Trophoblast cell (in vitro differentiated cells and primary cell): ENCODE results near the gene KLHL15. TPM values are rescaled to one million over a fixed set of nuclear protein-coding genes. Genes with fewer than 3 reads are reported as not detected.

Source experiments
- DNase-seq, 2 donors: peaks; one replicate each; pipeline ENCODE4 v3.0.0-alpha.2; 2016
- H2AFZ ChIP-seq: 2 replicates; pipeline ENCODE4 v1.6.1; 2013; ENCODE audit warnings: low read length, moderate library complexity, mild to moderate bottlenecking; ENCODE audit not compliant: insufficient read depth, poor library complexity
- H2AK5ac ChIP-seq: 2 replicates; pipeline ENCODE4 v1.6.1; 2013; ENCODE audit warnings: mild to moderate bottlenecking, low read length
- H2BK120ac ChIP-seq: 2 replicates; pipeline ENCODE4 v1.6.1; 2013; ENCODE audit warnings: low read length, mild to moderate bottlenecking, moderate library complexity; ENCODE audit not compliant: insufficient read depth, poor library complexity
- H2BK12ac ChIP-seq: 2 replicates; pipeline ENCODE4 v1.6.1; 2013; ENCODE audit warnings: mild to moderate bottlenecking, low read length, moderate library complexity
- H2BK5ac ChIP-seq: 2 replicates; pipeline ENCODE4 v1.6.1; 2013; ENCODE audit warnings: low read length, low read depth, moderate library complexity, mild to moderate bottlenecking; ENCODE audit not compliant: poor library complexity
- H3K14ac ChIP-seq: 2 replicates; pipeline ENCODE4 v1.6.1; 2013; ENCODE audit warnings: mild to moderate bottlenecking, low read length
- H3K18ac ChIP-seq: 2 replicates; pipeline ENCODE4 v1.6.1; 2013; ENCODE audit warnings: mild to moderate bottlenecking, low read length
- H3K23ac ChIP-seq: 2 replicates; pipeline ENCODE4 v1.6.1; 2013; ENCODE audit warnings: low read length
- H3K27ac ChIP-seq: 2 replicates; pipeline ENCODE4 v1.5.1; 2013; ENCODE audit warnings: low read depth, mild to moderate bottlenecking, inconsistent platforms, low read length, moderate library complexity
- H3K27me3 ChIP-seq: 2 replicates; pipeline ENCODE4 v1.6.1; 2013; ENCODE audit warnings: inconsistent platforms, mild to moderate bottlenecking, low read length, moderate library complexity; ENCODE audit not compliant: insufficient read depth
- H3K36me3 ChIP-seq, 2 experiments: 1 replicate in 1 of 2; 2 replicates in 1 of 2; pipeline ENCODE4 v1.6.1; 2013; ENCODE audit warnings: low read length in 2 of 2, mild to moderate bottlenecking in 2 of 2, moderate library complexity in 1 of 2; ENCODE audit not compliant: insufficient read depth in 2 of 2, control insufficient read depth in 1 of 2
- H3K4ac ChIP-seq: 2 replicates; pipeline ENCODE4 v1.6.1; 2013; ENCODE audit warnings: low read depth, mild to moderate bottlenecking, low read length, moderate library complexity
- H3K4me1 ChIP-seq, 2 experiments: 1 replicate in 1 of 2; 2 replicates in 1 of 2; pipeline ENCODE4 v1.6.1; 2013; ENCODE audit warnings: low read length in 2 of 2, mild to moderate bottlenecking in 2 of 2, moderate library complexity in 1 of 2; ENCODE audit not compliant: insufficient read depth in 2 of 2, control insufficient read depth in 1 of 2
- H3K4me2 ChIP-seq: 2 replicates; pipeline ENCODE4 v1.6.1; 2013; ENCODE audit warnings: inconsistent platforms, mild to moderate bottlenecking, low read length, moderate library complexity
- H3K4me3 ChIP-seq: 2 replicates; pipeline ENCODE4 v1.5.1; 2013; ENCODE audit warnings: mild to moderate bottlenecking, low read depth, low read length, inconsistent platforms
- H3K79me1 ChIP-seq: one replicate; pipeline ENCODE4 v1.6.1; 2013; ENCODE audit warnings: low read length
- H3K79me2 ChIP-seq: 2 replicates; pipeline ENCODE4 v1.6.1; 2013; ENCODE audit warnings: low read length, mild to moderate bottlenecking; ENCODE audit not compliant: control insufficient read depth, insufficient read depth, poor library complexity
- H3K9ac ChIP-seq: 2 replicates; pipeline ENCODE4 v1.6.1; 2013; ENCODE audit warnings: mild to moderate bottlenecking, low read length
- H3K9me3 ChIP-seq: 2 replicates; pipeline ENCODE4 v1.6.1; 2013; ENCODE audit warnings: low read depth, mild to moderate bottlenecking, control low read depth, inconsistent platforms, low read length; ENCODE audit not compliant: insufficient read depth
- H4K12ac ChIP-seq: 2 replicates; pipeline ENCODE4 v1.6.1; 2013; ENCODE audit warnings: low read depth, mild to moderate bottlenecking, low read length, moderate library complexity
- H4K8ac ChIP-seq: 2 replicates; pipeline ENCODE4 v1.6.1; 2013; ENCODE audit warnings: low read depth, mild to moderate bottlenecking, low read length, moderate library complexity
- H4K91ac ChIP-seq: one replicate; pipeline ENCODE4 v1.6.1; 2013; ENCODE audit warnings: low read depth, mild to moderate bottlenecking, low read length, moderate library complexity
- WGBS: extraction: QIAGEN DNeasy Blood & Tissue Kit; methylation state at CpG from one replicate; pipeline ENCODE4 v1.1.7; 2013; ENCODE audit warnings: missing lambda C conversion rate; ENCODE audit not compliant: insufficient read length, insufficient coverage; ENCODE audit errors: extremely low coverage; 5-methylcytosine and 5-hydroxymethylcytosine counted together
- polyA plus RNA-seq: library from polyadenylated mRNA; stranded (reverse); fragments of 200-250 nt; gene quantifications from 2 replicates; pipeline ENCODE4 v1.2.3, GENCODE V29; 2013

KLHL15 gene
- polyA plus RNA-seq: 3.2 and 3.6 TPM in 2 replicates

GRCh38 chrX:24027086-24027485 is at the start of gene KLHL15:
Gene KLHL15, minus strand, starts transcription at chrX:24027186. Its CDS starts 20,493 bp downstream, at chrX:24006693.
- H4K8ac ChIP-seq: peak within 1 kb of the TSS; percentile 94
- H2AK5ac ChIP-seq: no peak within 1 kb of the TSS
- H3K23ac ChIP-seq: no peak within 1 kb of the TSS
- no peaks in the 10 kb centered on the region for H3K4me1 ChIP-seq
- no peak within 1 kb of the TSS for H3K4me3 ChIP-seq
- peaks cover 7% of the 10 kb centered on the region for H3K79me2 ChIP-seq
- H3K4ac ChIP-seq: no peak within 1 kb of the TSS
- no peak within 1 kb of the TSS for H2BK120ac ChIP-seq
- peak within 1 kb of the TSS; percentile 93 for H3K27ac ChIP-seq
- no CpG with 5 or more reads among the region's 7 CpGs for WGBS
- H3K27me3 ChIP-seq: no peaks in the 10 kb centered on the region
- H3K9ac ChIP-seq: peak within 1 kb of the TSS; percentile 80
- H4K12ac ChIP-seq: peak within 1 kb of the TSS; percentile 98
- H3K9me3 ChIP-seq: no peaks in the 10 kb centered on the region
- H2BK5ac ChIP-seq: no peak within 1 kb of the TSS
- no peak within 1 kb of the TSS for H2AFZ ChIP-seq
- no peak within 1 kb of the TSS for H3K18ac ChIP-seq
- peak within 1 kb of the TSS; percentile 70 for H3K4me2 ChIP-seq
- H3K79me1 ChIP-seq: peaks cover 10% of the 10 kb centered on the region
- no peak within 1 kb of the TSS for H4K91ac ChIP-seq
- H2BK12ac ChIP-seq: no peak within 1 kb of the TSS
- H3K14ac ChIP-seq: peak within 1 kb of the TSS; percentile 95
- H3K36me3 ChIP-seq: no peaks in the 10 kb centered on the region
- no peak for DNase-seq

- Histone ChIP-seq H2AK5ac (no peak overlapping the region), H3K4me2 (no peak overlapping the region), H3K14ac (no peak overlapping the region), H3K27me3 (no peaks in the 10 kb centered on the region), H3K4me3 (no peak overlapping the region), H3K79me2 (no peaks in the 10 kb centered on the region), H4K91ac (no peak overlapping the region), H3K4me1 (no peaks in the 10 kb centered on the region), H3K18ac (no peak overlapping the region), H2AFZ (no peak overlapping the region), H3K27ac (no peak overlapping the region), H2BK12ac (no peak overlapping the region), H3K4ac (no peak overlapping the region), H3K9ac (no peak overlapping the region), H3K36me3 (peaks cover 27 to 33% of the 10 kb centered on the region in 2 experiments), H3K9me3 (no peaks in the 10 kb centered on the region), H3K23ac (no peak overlapping the region), H2BK120ac (no peak overlapping the region), H3K79me1 (no peaks in the 10 kb centered on the region), H4K12ac (no peak overlapping the region), H4K8ac (no peak overlapping the region), H2BK5ac (no peak overlapping the region)
- DNase-seq: no peak
- WGBS: no CpG with 5 or more reads among the region's 9 CpGs
Observed at GRCh38 chrX:24069877-24070276, 42.9 kb upstream of the KLHL15 start.

- no peak overlapping the region for H4K91ac ChIP-seq
- no peak overlapping the region for H3K18ac ChIP-seq
- H3K9me3 ChIP-seq: no peaks in the 10 kb centered on the region
- H4K8ac ChIP-seq: no peak overlapping the region
- no peak overlapping the region for H2AFZ ChIP-seq
- H3K4ac ChIP-seq: no peak overlapping the region
- H3K9ac ChIP-seq: no peak overlapping the region
- H4K12ac ChIP-seq: no peak overlapping the region
- no peak overlapping the region for H2AK5ac ChIP-seq
- H3K36me3 ChIP-seq: peaks cover 24 to 33% of the 10 kb centered on the region in 2 experiments
- no peak for DNase-seq
- H3K4me2 ChIP-seq: no peak overlapping the region
- no peak overlapping the region for H2BK12ac ChIP-seq
- H2BK5ac ChIP-seq: no peak overlapping the region
- H3K27me3 ChIP-seq: no peaks in the 10 kb centered on the region
- H2BK120ac ChIP-seq: no peak overlapping the region
- no peaks in the 10 kb centered on the region for H3K79me2 ChIP-seq
- no peak overlapping the region for H3K27ac ChIP-seq
- no CpG with 5 or more reads among the region's 6 CpGs for WGBS
- no peak overlapping the region for H3K23ac ChIP-seq
- H3K14ac ChIP-seq: no peak overlapping the region
- no peaks in the 10 kb centered on the region for H3K79me1 ChIP-seq
- H3K4me1 ChIP-seq: no peaks in the 10 kb centered on the region
- no peak overlapping the region for H3K4me3 ChIP-seq
Observed at GRCh38 chrX:24063488-24063887, 36.5 kb upstream of the KLHL15 start.

- H4K8ac ChIP-seq: peak overlapping the region; percentile 92
- peak overlapping the region; percentile 89 for H2BK5ac ChIP-seq
- H3K23ac ChIP-seq: no peak overlapping the region
- peak overlapping the region; percentile 43 for H2AFZ ChIP-seq
- H3K4ac ChIP-seq: peak overlapping the region; percentile 96
- H2AK5ac ChIP-seq: peak overlapping the region; percentile 99
- no peaks in the 10 kb centered on the region for H3K4me1 ChIP-seq
- H2BK120ac ChIP-seq: peak overlapping the region; percentile 95
- no CpG with 5 or more reads among the region's 14 CpGs for WGBS
- peaks cover 12% of the 10 kb centered on the region in 2 experiments for H3K36me3 ChIP-seq
- H4K12ac ChIP-seq: peak overlapping the region; percentile 94
- no peaks in the 10 kb centered on the region for H3K27me3 ChIP-seq
- peak overlapping the region; percentile 94 for H4K91ac ChIP-seq
- DNase-seq: peak in 1 of 2 donors; percentile 1
- H3K18ac ChIP-seq: peak overlapping the region; percentile 90
- no peaks in the 10 kb centered on the region for H3K9me3 ChIP-seq
- H3K4me2 ChIP-seq: peak overlapping the region; percentile 78
- peak overlapping the region; percentile 100 for H3K9ac ChIP-seq
- H3K14ac ChIP-seq: peak overlapping the region; percentile 98
- peak overlapping the region; percentile 99 for H3K27ac ChIP-seq
- H3K79me1 ChIP-seq: peaks cover 7% of the 10 kb centered on the region
- H3K4me3 ChIP-seq: peak overlapping the region; percentile 99
- H2BK12ac ChIP-seq: peak overlapping the region; percentile 36
- peaks cover 7% of the 10 kb centered on the region for H3K79me2 ChIP-seq
Observed at GRCh38 chrX:24055043-24055356, 28.0 kb upstream of the KLHL15 start.
